Heart left ventricle (tissue), 13 donors: ENCODE measurements around the gene MAPK8.

ENCODE experiments used
- CTCF ChIP-seq, 12 donors: fragments of 200-600 bp; sonication (generic) in 4 of 12; IDR thresholded peaks; one replicate each; pipeline versions ENCODE4 v1.5.0 to v1.8.0; 2018 to 2022; ENCODE audit warnings: antibody characterized with exemption in 12 of 12, mild to moderate bottlenecking in 5 of 12
- POLR2A ChIP-seq, 2 donors: fragments of 450-650 bp; IDR thresholded peaks; one replicate each; pipeline ENCODE4 v1.6.1; 2017; ENCODE audit warnings: antibody characterized with exemption in 2 of 2, mild to moderate bottlenecking in 2 of 2, moderate library complexity in 2 of 2
- donor health status: ischemic (EF 13 %, LVEDD 7.1; RV severe dilation, severe dysfunction).
- donor health status: DM: no; HTN: yes; CAD: no.
- donor health status: DM: no; HTN: no; CAD: no.
- donor health status: ischemic (EF 25% LVEDD 6.9; RV normal size, moderate dysfunction).
- donor health status: ischemic (EF 25% LVEDD 5.7; RV mildly dilated, moderate dysfunction).
- donor health status: ischemic (EF 35%, LVEDD 5.7; RV mildly dilated, moderate dysfunction).
- donor health status: nonischemic (EF 11% LVEDD 7.7; RV severe dilation, severe dysfunction).
- donor health status: DM: yes; HTN: yes; CAD: no.
- donor health status: PGD.
- donor health status: ischemic (EF 29% LVEDD 5.4; RV normal size, mild dysfunction).
- donor health status: nonischemic (EF 23%, LVEDD 6.1; RV moderate dilation, normal function).

DNA sequence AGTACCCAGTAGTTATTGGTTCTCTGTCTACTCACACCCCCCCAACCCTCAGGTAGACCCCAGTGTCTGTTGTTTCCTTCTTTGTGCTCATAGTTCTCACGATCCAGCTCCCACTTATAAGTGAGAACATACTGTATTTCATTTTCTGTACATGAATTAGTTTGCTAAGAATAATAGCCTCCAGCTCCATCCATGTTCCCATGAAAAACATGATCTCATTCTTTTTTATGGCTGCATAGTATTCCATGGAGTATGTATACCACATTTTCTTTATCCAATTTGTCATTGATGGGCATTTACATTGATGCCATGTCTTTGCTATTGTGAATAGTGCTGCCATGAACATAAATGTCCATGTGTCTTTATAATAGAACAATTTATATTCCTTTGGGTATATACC lies 29.4 kb upstream of the MAPK8 start:
- TF ChIP-seq CTCF (IDR thresholded peaks at IDR 0.05) (no peak), POLR2A (IDR thresholded peaks at IDR 0.05) (no peak)
